H1 (cell line): ENCODE measurements around the gene HYDIN. TPM values are rescaled to one million over a fixed set of nuclear protein-coding genes. Genes with fewer than 3 reads are reported as not detected.

Source experiments
- CTCF ChIA-PET: fragments of 300-600 bp; sonication (Branson Sonifier 250); formaldehyde crosslinking; loops from one replicate; lab custom pipeline; 2021; ENCODE audit not compliant: partially characterized antibody; lab: Charles Lee
- POLR2A ChIA-PET: fragments of 300-600 bp; sonication (Branson Sonifier 250); formaldehyde crosslinking; loops from one replicate; lab custom pipeline; 2021; ENCODE audit warnings: inconsistent platforms; ENCODE audit not compliant: partially characterized antibody; lab: Charles Lee
- DNase-seq, 2 experiments: peaks; one replicate each; pipeline versions ENCODE4 v3.0.0 to v3.0.0-alpha.2; 2010 to 2022; ENCODE audit warnings: low spot score in 2 of 2, low read depth in 1 of 2, mixed read lengths in 1 of 2
- FAIRE-seq: peaks from 2 replicates; lab custom pipeline; 2011; peaks lifted over from hg19 to GRCh38; lab: Jason Lieb, UNC
- H2AFZ ChIP-seq: 2 replicates; pipeline ENCODE4 v1.8.1; 2012; ENCODE audit warnings: low read length, inconsistent platforms
- H2AK5ac ChIP-seq: 2 replicates; pipeline ENCODE4 v1.6.1; 2013; ENCODE audit warnings: low read depth, low read length
- H2BK120ac ChIP-seq: replicated peaks from 2 replicates; pipeline ENCODE3; 2013; ENCODE audit warnings: low read depth, low read length, inconsistent platforms
- H2BK12ac ChIP-seq: 2 replicates; pipeline ENCODE4 v1.6.1; 2013; ENCODE audit warnings: low read depth, low read length
- H2BK15ac ChIP-seq: 2 replicates; pipeline ENCODE4 v1.6.1; 2013; ENCODE audit warnings: low read length
- H2BK20ac ChIP-seq: 2 replicates; pipeline ENCODE4 v1.6.1; 2013; ENCODE audit warnings: low read length
- H2BK5ac ChIP-seq: 2 replicates; pipeline ENCODE4 v1.6.1; 2013; ENCODE audit warnings: low read depth, low read length
- H3K14ac ChIP-seq: 2 replicates; pipeline ENCODE4 v1.6.1; 2013; ENCODE audit warnings: inconsistent platforms; ENCODE audit not compliant: insufficient read length
- H3K18ac ChIP-seq: 2 replicates; pipeline ENCODE4 v1.6.1; 2013; ENCODE audit warnings: low read length; ENCODE audit errors: extremely low read depth
- H3K23ac ChIP-seq: 2 replicates; pipeline ENCODE4 v1.6.1; 2013; ENCODE audit warnings: inconsistent platforms; ENCODE audit not compliant: insufficient read length
- H3K23me2 ChIP-seq: 2 replicates; pipeline ENCODE4 v1.6.1; 2013; ENCODE audit warnings: low read depth, low read length
- H3K27ac ChIP-seq: 2 replicates; pipeline ENCODE4 v1.6.1; 2011; ENCODE audit warnings: low read depth, low read length, inconsistent platforms
- H3K27me3 ChIP-seq, 4 experiments: replicated peaks in 1 of 4; 1 replicate in 1 of 4; 2 replicates in 3 of 4; pipeline versions ENCODE4 v1.6.1 to v1.8.1; 2011 to 2013; ENCODE audit warnings: low read length in 3 of 4, mild to moderate bottlenecking in 3 of 4, inconsistent platforms in 2 of 4, mixed read lengths in 2 of 4, moderate library complexity in 1 of 4; ENCODE audit not compliant: control insufficient read depth in 3 of 4, insufficient read depth in 3 of 4; ENCODE audit errors: extremely low read depth in 1 of 4
- H3K36me3 ChIP-seq, 4 experiments: 2 replicates each; pipeline versions ENCODE4 v1.6.1 to v1.8.1; 2011 to 2013; ENCODE audit warnings: mild to moderate bottlenecking in 4 of 4, low read length in 3 of 4, moderate library complexity in 2 of 4, control low read depth in 1 of 4, inconsistent platforms in 1 of 4; ENCODE audit not compliant: insufficient read depth in 4 of 4, control insufficient read depth in 2 of 4
- H3K4ac ChIP-seq: replicated peaks from 2 replicates; pipeline ENCODE3; 2013; ENCODE audit warnings: low read length, low read depth, mixed read lengths, inconsistent platforms; ENCODE audit not compliant: insufficient read length
- H3K4me1 ChIP-seq, 4 experiments: replicated peaks in 1 of 4; 1 replicate in 1 of 4; 2 replicates in 3 of 4; pipeline versions ENCODE4 v1.6.1 to v1.8.1; 2011 to 2013; ENCODE audit warnings: low read length in 3 of 4, inconsistent platforms in 2 of 4, mixed read lengths in 1 of 4; ENCODE audit not compliant: insufficient read depth in 4 of 4, control insufficient read depth in 3 of 4
- H3K4me2 ChIP-seq, 2 experiments: 2 replicates each; pipeline versions ENCODE4 v1.6.1 to v1.8.1; 2011 to 2013; ENCODE audit warnings: low read depth in 2 of 2, low read length in 2 of 2, control low read depth in 1 of 2, inconsistent platforms in 1 of 2, mild to moderate bottlenecking in 1 of 2; ENCODE audit not compliant: insufficient read depth in 1 of 2
- H3K4me3 ChIP-seq, 4 experiments: fragments of 200-600, 300-600 bp in 1 of 4; sonication (generic), shearing (Covaris generic), sonication (Bioruptor Twin) in 1 of 4; 2 replicates each; pipeline versions ENCODE4 v1.5.1 to v1.8.1; 2011 to 2016; ENCODE audit warnings: low read length in 4 of 4, low read depth in 3 of 4, control low read depth in 2 of 4, inconsistent platforms in 2 of 4, mild to moderate bottlenecking in 2 of 4, mixed read lengths in 1 of 4, moderate library complexity in 1 of 4; ENCODE audit not compliant: insufficient read depth in 2 of 4; ENCODE audit errors: extremely low read depth in 1 of 4
- H3K56ac ChIP-seq: replicated peaks from 2 replicates; pipeline ENCODE3; 2013; ENCODE audit warnings: low read depth, mild to moderate bottlenecking, mixed read lengths, low read length, inconsistent platforms; ENCODE audit not compliant: insufficient read length
- H3K79me1 ChIP-seq: 2 replicates; pipeline ENCODE4 v1.6.1; 2013; ENCODE audit warnings: low read depth, low read length, control low read depth
- H3K79me2 ChIP-seq, 2 experiments: 2 replicates each; pipeline versions ENCODE4 v1.6.1 to v1.8.1; 2012 to 2013; ENCODE audit warnings: low read length in 2 of 2, mild to moderate bottlenecking in 2 of 2, inconsistent platforms in 1 of 2; ENCODE audit not compliant: insufficient read depth in 2 of 2, control insufficient read depth in 1 of 2
- H3K9ac ChIP-seq, 4 experiments: replicated peaks in 1 of 4; 1 replicate in 1 of 4; 2 replicates in 3 of 4; pipeline versions ENCODE4 v1.6.1 to v1.8.1; 2011 to 2013; ENCODE audit warnings: low read depth in 3 of 4, low read length in 3 of 4, control low read depth in 2 of 4, mild to moderate bottlenecking in 2 of 4, moderate library complexity in 2 of 4, inconsistent platforms in 1 of 4; ENCODE audit errors: extremely low read depth in 1 of 4
- H3K9me3 ChIP-seq, 2 experiments: 2 replicates each; pipeline versions ENCODE4 v1.6.1 to v1.8.1; 2012 to 2013; ENCODE audit warnings: mild to moderate bottlenecking in 2 of 2, moderate library complexity in 2 of 2, control low read depth in 1 of 2, inconsistent platforms in 1 of 2, low read depth in 1 of 2, low read length in 1 of 2, mixed read lengths in 1 of 2; ENCODE audit not compliant: insufficient read depth in 2 of 2
- H4K20me1 ChIP-seq, 2 experiments: replicated peaks in 1 of 2; 2 replicates each; pipeline versions ENCODE3 to v1.8.1; 2011 to 2013; ENCODE audit warnings: inconsistent platforms in 2 of 2, low read length in 2 of 2, mild to moderate bottlenecking in 1 of 2; ENCODE audit not compliant: insufficient read depth in 2 of 2, control insufficient read depth in 1 of 2
- H4K5ac ChIP-seq: 2 replicates; pipeline ENCODE4 v1.6.1; 2013; ENCODE audit warnings: low read length, low read depth, mixed read lengths, inconsistent platforms; ENCODE audit not compliant: insufficient read length
- H4K8ac ChIP-seq: 2 replicates; pipeline ENCODE4 v1.8.0; 2013; ENCODE audit warnings: mild to moderate bottlenecking, moderate library complexity, low read length, inconsistent platforms; ENCODE audit not compliant: insufficient read depth; ENCODE audit errors: extremely low read depth
- H4K91ac ChIP-seq: replicated peaks from 2 replicates; pipeline ENCODE3; 2013; ENCODE audit warnings: low read length, mixed read lengths, inconsistent platforms; ENCODE audit not compliant: insufficient read length
- CHD1 ChIP-seq: IDR thresholded peaks from 2 replicates; pipeline ENCODE4 v1.6.1; 2012; ENCODE audit warnings: low read depth, low read length, improper control_type of control experiment
- CREB1 ChIP-seq: IDR thresholded peaks from 2 replicates; pipeline ENCODE4 v1.6.1; 2012; ENCODE audit warnings: inconsistent platforms
- EGR1 ChIP-seq: IDR thresholded peaks from 2 replicates; pipeline ENCODE4 v1.6.1; 2011; ENCODE audit warnings: low read depth, low read length, borderline replicate concordance
- NANOG ChIP-seq: IDR thresholded peaks from 2 replicates; pipeline ENCODE4 v1.6.1; 2011; ENCODE audit warnings: low read length, low read depth, mild to moderate bottlenecking, inconsistent platforms; ENCODE audit not compliant: insufficient read depth, poor library complexity, severe bottlenecking
- PHF8 ChIP-seq: fragments of 200-600 bp; sonication (generic); conservative IDR thresholded peaks from 2 replicates; pipeline ENCODE4 v1.7.1; 2012; ENCODE audit warnings: low read depth, mild to moderate bottlenecking, inconsistent platforms, low read length, moderate library complexity
- SP2 ChIP-seq: IDR thresholded peaks from 2 replicates; pipeline ENCODE4 v1.6.1; 2012; ENCODE audit warnings: mild to moderate bottlenecking, low read length, inconsistent platforms
- YY1 ChIP-seq: IDR thresholded peaks from 2 replicates; pipeline ENCODE4 v1.6.1; 2011; ENCODE audit warnings: low read depth, mild to moderate bottlenecking, low read length
- WGBS, 2 experiments: shearing (Covaris generic) in 1 of 2; methylation state at CpG; one replicate each; pipeline versions ENCODE4 v1.1.6 to v1.1.7; 2013 to 2015; ENCODE audit warnings: low lambda C conversion rate in 2 of 2, mixed read lengths in 2 of 2, inconsistent platforms in 1 of 2, low coverage in 1 of 2, missing lambda C conversion rate in 1 of 2; ENCODE audit not compliant: insufficient replicate concordance in 2 of 2, insufficient coverage in 1 of 2, insufficient read length in 1 of 2; ENCODE audit errors: extremely low coverage in 1 of 2, missing lambda C conversion rate in 1 of 2; 5-methylcytosine and 5-hydroxymethylcytosine counted together
- polyA plus RNA-seq, 7 experiments: library from polyadenylated mRNA; depleted of rRNA in 3 of 7; stranded (reverse) in 5 of 7; unstranded in 2 of 7; fragments of >200 nt in 5 of 7; fragments of 200-250 nt in 2 of 7; gene quantifications; 1 replicate in 5 of 7; 2 replicates in 1 of 7; 4 replicates in 1 of 7; pipeline versions ENCODE4 v1.2.1 to v1.2.3, GENCODE V29; 2011 to 2013; ENCODE audit warnings: missing spikeins in 2 of 7, mixed read lengths in 2 of 7
- total RNA-seq: library from RNA; stranded (reverse); fragmentation: NEBNext Ultra II Directional; extraction: Animal tissue kit (Norgen Biotek cat#: 25700); gene quantifications from 2 replicates; pipeline ENCODE4 v1.2.1, GENCODE V29; 2021

The HYDIN gene
- total and polyA plus RNA-seq, 2 of the 8 experiments (the other 6 are each of a cell fraction or from before 2014, with no cell fraction given): 1.1 to 1.8 TPM

DNA sequence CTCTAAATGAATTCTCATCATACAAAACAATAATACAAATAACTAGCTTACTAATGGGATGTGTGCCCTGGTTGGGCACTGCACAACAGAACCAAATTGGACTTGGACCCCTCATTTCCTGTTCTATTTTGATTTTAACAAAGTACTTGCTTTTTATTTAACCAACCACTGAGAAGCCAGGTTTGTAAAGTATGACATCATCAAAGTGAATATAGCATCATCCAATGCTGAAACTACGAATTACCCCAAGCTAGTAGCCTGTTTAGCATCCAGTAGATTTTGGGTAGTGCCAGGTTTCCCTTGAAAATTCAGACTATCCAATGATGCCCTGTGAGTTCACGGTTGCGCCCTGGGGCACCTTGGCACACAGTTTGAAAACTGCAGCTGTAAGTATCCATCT is 51.0 kb downstream of the HYDIN start:
- H4K91ac ChIP-seq: no peak overlapping the region
- no peak for TF ChIP-seq PHF8
- no peak for TF ChIP-seq EGR1
- no peak for TF ChIP-seq SP2
- no peak for TF ChIP-seq NANOG
- TF ChIP-seq CREB1: peak; percentile 53; the same call in 1 of the 2 replicates
- no peak for TF ChIP-seq CHD1
- TF ChIP-seq YY1: no peak
- no peak overlapping the region for H4K8ac ChIP-seq
- H4K5ac ChIP-seq: no peak overlapping the region
- H3K9me3 ChIP-seq: peaks cover 3 to 6% of the 10 kb centered on the region in 2 experiments; a peak in 1 of 4 replicates
- no peak overlapping the region for H3K9ac ChIP-seq
- H3K4me2 ChIP-seq: no peak overlapping the region
- no peak overlapping the region for H2BK120ac ChIP-seq
- H3K4ac ChIP-seq: no peak overlapping the region
- no peak overlapping the region for H2AK5ac ChIP-seq
- H2BK12ac ChIP-seq: no peak overlapping the region
- no peaks in the 10 kb centered on the region for H3K4me1 ChIP-seq
- FAIRE-seq: no peak
- CTCF ChIA-PET: no interaction called here
- no peak overlapping the region for H3K4me3 ChIP-seq
- no peak overlapping the region for H2AFZ ChIP-seq
- no peak for DNase-seq
- no peak overlapping the region for H2BK20ac ChIP-seq
- no peak overlapping the region for H3K14ac ChIP-seq
- no peaks in the 10 kb centered on the region for H3K27me3 ChIP-seq
- H3K23ac ChIP-seq: no peak overlapping the region
- H3K36me3 ChIP-seq: peaks cover 0 to 2% (median 0%) of the 10 kb centered on the region in 4 experiments; a peak in 1 of 8 replicates
- POLR2A ChIA-PET: no interaction called here
- H3K23me2 ChIP-seq: peaks cover 7% of the 10 kb centered on the region; the same call in 1 of the 2 replicates
- H3K56ac ChIP-seq: no peak overlapping the region
- H3K27ac ChIP-seq: no peak overlapping the region
- no peak overlapping the region for H2BK5ac ChIP-seq
- WGBS, 2 experiments: 88% methylated on average over 3 of the region's 3 CpGs; no CpG with 5 or more reads in 1 of the 2 experiments
- H3K79me1 ChIP-seq: no peaks in the 10 kb centered on the region
- H3K79me2 ChIP-seq: no peaks in the 10 kb centered on the region
- H4K20me1 ChIP-seq: no peaks in the 10 kb centered on the region
- H2BK15ac ChIP-seq: no peak overlapping the region
- no peak overlapping the region for H3K18ac ChIP-seq
